Activated CD4-positive, alpha-beta memory T cell treated with anti-CD3 and anti-CD28 coated beads for 36 hours (primary cell): ENCODE results near the gene MCOLN3. TPM values are rescaled to one million over a fixed set of nuclear protein-coding genes. Genes with fewer than 3 reads are reported as not detected.
"Not testable (repeated sequence)": the region's sequence is repeated elsewhere in the genome, so short reads cannot be mapped to it uniquely, and the experiment has no call there.

Experiments
- CTCF ChIA-PET: fragments of 350-600 bp; sonication (Branson Sonifier 250); formaldehyde crosslinking; loops from one replicate; lab custom pipeline; 2021; ENCODE audit warnings: antibody characterized with exemption, inconsistent platforms; lab: Charles Lee
- POLR2A ChIA-PET: fragments of 350-600 bp; sonication (Branson Sonifier 250); formaldehyde crosslinking; loops from one replicate; lab custom pipeline; 2021; ENCODE audit warnings: antibody characterized with exemption; lab: Charles Lee
- DNase-seq: peaks from one replicate; pipeline ENCODE4 v3.0.0-alpha.2; 2020
- H3K27ac Mint-ChIP-seq: one replicate; pipeline ENCODE4 v1.8.0; 2021; ENCODE audit warnings: mixed read lengths
- H3K27me3 Mint-ChIP-seq: one replicate; pipeline ENCODE4 v1.8.0; 2021; ENCODE audit warnings: mixed read lengths
- H3K36me3 Mint-ChIP-seq: one replicate; pipeline ENCODE4 v1.8.0; 2021; ENCODE audit warnings: mixed read lengths
- H3K4me1 Mint-ChIP-seq: one replicate; pipeline ENCODE4 v1.8.0; 2021; ENCODE audit warnings: low read depth, mixed read lengths
- H3K4me3 Mint-ChIP-seq: one replicate; pipeline ENCODE4 v1.8.0; 2021; ENCODE audit warnings: mild to moderate bottlenecking, mixed read lengths
- H3K9me3 Mint-ChIP-seq: one replicate; pipeline ENCODE4 v1.8.0; 2021; ENCODE audit warnings: mixed read lengths
- intact Hi-C: fragments of 100-400 bp; cut with micrococcal nuclease; formaldehyde crosslinking; loops from one replicate; pipeline ENCODE4 v1.15.1; 2023
- total RNA-seq, 2 experiments: library from RNA; stranded (reverse); gene quantifications; one replicate each; pipeline ENCODE4 v1.2.3, GENCODE V29; 2021

MCOLN3 gene
- total RNA-seq, 2 experiments from 2014 or later: 0.22 to 0.62 TPM

DNA sequence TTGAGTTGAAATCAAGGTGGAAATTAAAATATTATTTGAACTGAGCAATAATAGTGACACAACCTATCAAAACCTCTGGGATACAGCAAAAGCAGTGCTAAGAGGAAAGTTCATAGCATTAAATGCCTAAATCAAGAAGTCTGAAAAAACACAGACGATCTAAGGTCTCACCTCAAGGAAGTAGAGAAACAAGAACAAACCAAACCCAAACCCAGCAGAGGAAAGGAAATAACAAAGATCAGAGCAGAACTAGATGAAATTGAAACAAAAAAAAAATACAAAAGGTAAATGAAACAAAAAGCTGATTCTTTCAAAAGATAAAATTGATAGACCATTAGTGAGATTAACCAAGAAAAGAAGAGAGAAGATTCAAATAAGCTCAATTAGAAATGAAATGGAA is 42.7 kb downstream of the MCOLN3 start:
- H3K4me3 Mint-ChIP-seq, H3K27me3 Mint-ChIP-seq, DNase-seq, H3K4me1 Mint-ChIP-seq, H3K27ac Mint-ChIP-seq, intact Hi-C loops, POLR2A ChIA-PET: not testable (repeated sequence)
- CTCF ChIA-PET: interaction anchor here (4.9 kb wide), 1 partner anchor 61 kb away, joined by 17 read pairs; no protein-coding TSS in a partner anchor
- H3K9me3 Mint-ChIP-seq: peaks cover 44% of the 10 kb centered on the region
- peaks cover 46% of the 10 kb centered on the region for H3K36me3 Mint-ChIP-seq

DNA sequence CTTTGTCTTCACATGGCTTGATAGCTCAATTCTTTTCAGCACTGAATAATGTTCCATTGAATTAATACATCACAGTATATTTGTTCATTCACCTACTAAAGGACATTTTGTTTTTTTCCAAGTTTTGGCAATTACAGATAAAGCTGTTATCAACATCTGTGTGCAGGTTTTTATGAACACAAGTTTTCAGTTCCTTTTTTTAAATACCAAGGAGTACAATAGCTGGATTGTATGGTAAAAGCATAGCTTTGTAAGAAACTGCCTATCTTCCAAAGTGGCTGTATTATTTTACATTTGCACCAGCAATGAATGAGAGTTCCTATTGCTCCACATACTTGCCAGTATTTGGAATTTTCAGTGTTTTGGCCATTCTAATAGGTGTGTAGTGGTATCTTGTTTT is 46.6 kb downstream of the MCOLN3 start:
- peaks cover 31% of the 10 kb centered on the region for H3K36me3 Mint-ChIP-seq
- POLR2A ChIA-PET: interaction anchor here (0.8 kb wide), 1 partner anchor 26 kb away, joined by 3 read pairs; no protein-coding TSS in a partner anchor
- CTCF ChIA-PET: interaction anchor here (1.1 to 1.4 kb wide), 2 partner anchors 57 to 253 kb away, joined by 4 to 8 read pairs; no protein-coding TSS in a partner anchor
- H3K9me3 Mint-ChIP-seq: peaks cover 25% of the 10 kb centered on the region
- intact Hi-C loops: no loop called here
- peaks cover 12% of the 10 kb centered on the region for H3K27me3 Mint-ChIP-seq
- no peak overlapping the region for H3K27ac Mint-ChIP-seq
- H3K4me3 Mint-ChIP-seq: no peak overlapping the region
- DNase-seq: no peak
- peaks cover 27% of the 10 kb centered on the region for H3K4me1 Mint-ChIP-seq

DNA sequence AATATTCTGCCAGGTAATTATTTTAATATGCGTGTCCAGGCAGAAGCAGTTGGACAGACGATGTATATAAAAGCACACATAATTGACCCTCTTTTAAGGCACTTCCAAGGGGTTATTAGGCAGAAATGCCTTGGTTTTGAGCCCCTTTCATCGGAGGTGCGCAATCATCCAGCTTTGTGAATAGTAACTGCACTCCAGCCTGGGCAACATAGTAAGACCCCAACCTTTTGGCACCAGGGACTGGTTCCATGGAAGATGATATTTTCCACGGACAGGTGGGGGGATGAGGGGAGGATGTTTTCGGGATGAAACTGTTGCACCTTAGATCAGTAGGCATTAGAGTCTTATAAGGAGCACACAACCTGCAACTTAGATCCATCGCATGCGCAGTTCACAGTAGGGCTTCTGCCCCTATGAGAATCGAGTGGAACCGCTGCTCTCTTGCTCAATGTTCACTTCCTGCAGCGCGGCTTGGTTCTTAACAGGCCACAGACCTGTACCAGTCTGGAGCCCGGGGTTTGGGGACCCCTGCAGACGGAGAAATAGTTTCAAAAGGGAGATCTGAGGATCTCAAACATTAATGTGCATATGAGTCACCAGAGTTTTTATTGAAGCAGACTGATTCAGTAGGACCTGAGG is 49.5 kb downstream of the MCOLN3 start:
- peaks cover 12% of the 10 kb centered on the region for H3K27me3 Mint-ChIP-seq
- H3K4me1 Mint-ChIP-seq: peaks cover 28% of the 10 kb centered on the region
- intact Hi-C loops: loop anchor here (1.0 to 5.0 kb wide), 4 partner anchors 28 to 851 kb away; partner anchors contain the start of gene MCOLN3
- peaks cover 25% of the 10 kb centered on the region for H3K36me3 Mint-ChIP-seq
- H3K4me3 Mint-ChIP-seq: peak overlapping the region; percentile 77
- peaks cover 4% of the 10 kb centered on the region for H3K9me3 Mint-ChIP-seq
- ChIA-PET CTCF (interaction anchor here (0.9 to 1.7 kb wide), 4 partner anchors 42 to 54 kb away, joined by 3 to 8 read pairs (median 4); no protein-coding TSS in a partner anchor), POLR2A (no interaction called here)
- peak; percentile 73 for DNase-seq
- peak overlapping the region; percentile 49 for H3K27ac Mint-ChIP-seq

DNA sequence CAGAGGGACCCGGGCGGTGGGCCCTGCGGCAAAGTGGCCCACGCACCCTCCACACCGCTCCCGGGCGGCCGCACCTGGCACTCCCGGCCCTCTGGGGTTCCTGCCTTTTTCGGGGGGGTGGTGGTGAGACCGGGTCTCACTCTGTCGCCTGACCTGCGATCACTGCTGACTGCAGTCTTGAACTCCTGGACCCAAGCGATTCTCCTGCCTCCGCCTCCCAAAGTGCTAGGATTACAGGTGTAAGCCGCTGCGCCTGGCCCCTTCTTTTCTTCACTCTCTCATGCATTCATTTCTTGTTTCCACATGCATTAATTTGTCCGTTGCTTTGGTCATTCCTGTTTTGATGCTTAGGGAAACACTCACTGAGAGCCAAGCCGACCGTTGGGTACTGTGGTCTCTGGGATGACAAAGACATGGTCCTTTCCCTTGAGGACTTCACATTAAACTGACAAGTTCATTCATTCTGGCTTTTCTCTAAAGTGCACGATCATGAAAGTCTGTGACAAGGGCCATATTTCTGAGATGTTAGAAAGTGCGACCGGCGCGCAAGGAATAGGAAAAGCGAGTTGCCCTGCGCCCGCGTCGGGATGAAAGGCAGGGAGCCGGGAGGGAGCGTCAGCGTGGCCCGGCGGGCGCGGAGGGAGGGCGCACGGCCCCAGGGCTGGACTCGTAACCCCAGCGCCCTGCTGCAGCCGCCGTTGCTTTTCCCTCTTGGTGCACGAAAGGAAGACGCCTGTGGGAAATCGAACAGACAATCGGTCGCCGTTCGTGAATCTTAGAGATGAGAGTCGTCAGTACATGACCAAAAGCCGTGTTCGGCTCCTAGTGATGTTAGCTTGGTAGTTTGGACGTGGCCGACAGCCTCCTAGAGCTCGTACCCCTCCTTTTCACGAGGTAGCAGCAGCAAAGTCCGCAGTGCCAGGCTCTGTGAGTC is 50.4 kb downstream of the MCOLN3 start:
- peak overlapping the region; percentile 77 for H3K4me3 Mint-ChIP-seq
- peak; percentile 41 for DNase-seq
- POLR2A ChIA-PET: interaction anchor here (4.1 kb wide), 1 partner anchor 38 kb away, joined by 41 read pairs; no protein-coding TSS in a partner anchor
- no peaks in the 10 kb centered on the region for H3K9me3 Mint-ChIP-seq
- intact Hi-C loops: loop anchor here (1.0 to 5.0 kb wide), 8 partner anchors 29 to 851 kb away; partner anchors contain the start of genes BCL10, C1orf52, CTBS and SYDE2
- CTCF ChIA-PET: interaction anchor here (0.9 to 1.0 kb wide), 3 partner anchors 41 to 53 kb away, joined by 3 to 8 read pairs (median 3); no protein-coding TSS in a partner anchor
- peaks cover 22% of the 10 kb centered on the region for H3K36me3 Mint-ChIP-seq
- peak overlapping the region; percentile 77 for H3K27ac Mint-ChIP-seq
- H3K4me1 Mint-ChIP-seq: peaks cover 33% of the 10 kb centered on the region
- peaks cover 12% of the 10 kb centered on the region for H3K27me3 Mint-ChIP-seq

DNA sequence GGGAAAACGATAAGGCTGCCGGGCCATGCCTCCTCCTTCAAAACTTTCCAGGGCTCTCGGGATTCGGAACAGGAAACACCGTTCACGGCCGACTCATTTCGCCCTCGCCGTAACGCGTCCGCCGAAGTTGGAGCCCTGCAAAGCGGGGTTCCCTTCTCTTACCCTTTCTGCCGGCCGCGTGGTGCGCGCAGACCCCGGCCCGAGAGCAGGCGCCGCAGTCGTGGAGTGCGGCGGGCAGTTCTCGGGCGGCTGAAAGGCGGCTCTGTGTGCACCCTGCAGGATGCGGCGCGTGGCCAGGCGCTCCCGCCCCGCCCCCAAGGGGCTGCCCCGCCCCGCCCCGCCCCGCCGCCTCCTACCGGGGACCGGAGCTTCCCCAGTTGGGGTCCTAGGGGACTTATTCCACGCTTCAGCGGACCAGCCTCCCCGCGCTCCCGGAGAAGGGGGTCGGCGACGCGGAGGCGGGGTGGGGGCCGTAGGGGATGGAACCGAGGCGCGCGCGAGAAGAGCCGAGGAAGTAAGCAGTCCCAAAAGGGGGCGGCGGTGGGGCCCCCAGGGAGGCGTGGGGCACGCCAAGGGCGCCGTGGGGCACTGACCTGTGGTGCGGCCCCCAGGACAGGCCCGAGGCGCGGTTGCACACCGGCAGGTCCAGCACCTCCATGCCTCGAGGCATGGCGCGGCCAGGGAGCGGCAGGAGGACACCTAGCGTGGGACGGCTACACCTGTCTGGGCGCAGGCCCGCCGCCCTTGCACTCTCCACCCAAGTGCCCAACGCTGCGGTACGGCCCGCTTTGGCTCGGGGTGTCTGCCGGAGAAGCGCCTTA is 51.2 kb downstream of the MCOLN3 start, which contains the start of gene MCOLN2:
MCOLN2 (minus strand) TSS at position 268 of the 821 bp plus-strand sequence; CDS start at position 27, 241 bp downstream.
- peak within 1 kb of the TSS; percentile 77 for H3K4me3 Mint-ChIP-seq
- peak within 1 kb of the TSS; percentile 95 for H3K27ac Mint-ChIP-seq
- intact Hi-C loops: loop anchor here (1.0 to 5.0 kb wide), 12 partner anchors 9 to 850 kb away; partner anchors contain the start of genes BCL10, C1orf52, CTBS and SYDE2
- ChIA-PET POLR2A (interaction anchor here (2.2 to 4.1 kb wide), 3 partner anchors 28 to 279 kb away, joined by 10 to 41 read pairs (median 12); partner anchors contain the start of gene BCL10), CTCF (interaction anchor here (2.2 to 3.8 kb wide), 4 partner anchors 25 to 257 kb away, joined by 8 to 44 read pairs (median 16); no protein-coding TSS in a partner anchor)
- peaks cover 12% of the 10 kb centered on the region for H3K27me3 Mint-ChIP-seq
- H3K4me1 Mint-ChIP-seq: peaks cover 40% of the 10 kb centered on the region
- peaks cover 21% of the 10 kb centered on the region for H3K36me3 Mint-ChIP-seq
- DNase-seq: peak; percentile 68
- H3K9me3 Mint-ChIP-seq: no peaks in the 10 kb centered on the region

DNA sequence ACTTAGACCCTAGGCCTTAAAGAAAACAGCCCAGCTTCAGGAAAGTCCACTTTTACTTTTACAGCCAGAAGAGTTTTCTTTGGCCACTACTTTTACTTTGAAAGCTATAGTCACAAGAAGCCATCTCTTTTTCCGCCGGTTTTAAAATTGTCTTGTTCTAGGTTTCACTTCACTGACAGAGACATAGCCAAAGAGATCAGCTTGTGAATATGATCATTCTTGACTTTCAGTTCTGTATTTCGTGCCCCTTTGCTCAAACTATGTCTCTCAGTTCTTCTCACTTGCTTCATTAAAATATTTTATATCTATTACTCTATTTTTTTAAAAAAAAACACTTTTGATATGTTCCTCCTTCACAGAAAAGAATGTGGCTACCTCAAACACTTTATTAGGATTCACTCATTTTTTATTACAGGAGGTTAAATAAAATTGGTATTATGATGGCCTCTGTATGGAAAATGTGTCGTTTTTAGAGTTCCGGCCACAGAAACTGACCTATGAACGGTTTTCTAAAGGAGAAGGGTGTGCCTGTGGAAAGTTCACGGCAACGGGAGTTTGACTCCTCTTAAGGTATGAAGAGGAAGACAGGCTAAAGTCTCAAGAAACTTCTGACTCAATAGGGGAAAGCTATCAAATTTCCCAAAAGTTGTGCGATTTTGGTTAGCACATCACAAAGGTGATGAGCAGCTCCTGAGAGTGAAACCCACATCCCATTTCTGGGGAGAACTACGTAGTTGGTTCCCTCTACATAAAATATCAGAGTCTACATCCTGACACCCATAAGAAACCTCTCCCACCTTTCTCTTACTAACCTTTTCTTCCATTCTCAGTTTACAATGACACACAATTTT is 52.6 kb downstream of the MCOLN3 start:
- Mint-ChIP-seq H3K4me1 (peaks cover 50% of the 10 kb centered on the region), H3K36me3 (peaks cover 21% of the 10 kb centered on the region), H3K27ac (peak overlapping the region; percentile 95), H3K9me3 (no peaks in the 10 kb centered on the region), H3K4me3 (peak overlapping the region; percentile 77), H3K27me3 (peaks cover 8% of the 10 kb centered on the region)
- POLR2A ChIA-PET: interaction anchor here (1.0 to 4.1 kb wide), 9 partner anchors 10 to 280 kb away, joined by 3 to 41 read pairs (median 7); partner anchors contain the start of gene BCL10
- intact Hi-C loops: loop anchor here (1.0 to 5.0 kb wide), 11 partner anchors 7 to 848 kb away; partner anchors contain the start of genes BCL10, CTBS, SYDE2 and ZNHIT6
- DNase-seq: peak; percentile 50
- CTCF ChIA-PET: interaction anchor here (0.9 to 3.8 kb wide), 8 partner anchors 24 to 264 kb away, joined by 3 to 44 read pairs (median 8); partner anchors contain the start of gene C1orf52

DNA sequence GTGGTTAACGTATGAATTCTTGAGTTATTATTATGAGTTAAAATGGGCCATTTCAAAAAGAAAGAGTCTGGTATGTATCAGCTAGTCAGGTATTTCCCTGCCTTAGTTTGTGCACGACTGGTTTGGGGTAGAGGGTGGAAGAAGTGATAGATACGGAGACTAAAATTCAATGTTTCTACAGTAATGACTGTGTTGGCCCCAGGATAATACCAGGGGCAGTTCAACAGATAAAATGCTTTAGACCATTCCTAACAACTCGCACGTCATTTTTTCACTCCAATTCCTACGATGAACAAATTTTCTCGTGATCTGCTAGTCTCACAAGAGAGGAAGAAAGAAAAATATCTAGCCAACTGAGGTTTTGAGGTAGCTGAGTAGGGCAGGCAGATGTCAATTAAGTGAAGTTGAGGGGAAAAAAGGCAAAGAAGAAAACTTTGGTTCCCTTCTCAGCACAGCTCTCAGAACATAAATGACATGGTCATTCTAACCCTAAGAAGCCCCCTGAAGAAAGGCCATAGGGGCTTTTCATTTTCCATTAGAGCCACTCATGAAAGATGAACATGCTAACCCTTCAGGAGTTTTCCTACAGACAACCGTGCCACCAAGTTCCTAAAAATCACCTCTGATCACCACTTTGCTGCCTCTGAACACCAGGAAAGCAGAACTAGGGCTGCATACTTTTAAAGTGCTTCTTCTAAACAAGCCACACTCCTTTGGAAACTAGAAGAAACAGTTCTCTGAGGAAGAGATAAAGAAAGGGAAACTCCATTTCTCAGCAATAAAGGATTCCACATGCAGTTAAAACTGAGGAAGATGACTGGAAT is 57.0 kb downstream of the MCOLN3 start:
- Mint-ChIP-seq H3K36me3 (peaks cover 22% of the 10 kb centered on the region), H3K27me3 (no peaks in the 10 kb centered on the region), H3K4me1 (peaks cover 48% of the 10 kb centered on the region), H3K27ac (peak overlapping the region; percentile 79), H3K9me3 (no peaks in the 10 kb centered on the region), H3K4me3 (peak overlapping the region; percentile 44)
- DNase-seq: no peak
- CTCF ChIA-PET: interaction anchor here (0.6 to 2.9 kb wide), 5 partner anchors 19 to 268 kb away, joined by 3 to 16 read pairs (median 6); partner anchors contain the start of gene C1orf52
- intact Hi-C loops: loop anchor here (1.0 kb wide), 2 partner anchors 21 to 46 kb away; no protein-coding TSS in a partner anchor
- POLR2A ChIA-PET: interaction anchor here (1.0 to 1.6 kb wide), 3 partner anchors 19 to 32 kb away, joined by 5 to 8 read pairs (median 6); no protein-coding TSS in a partner anchor

DNA sequence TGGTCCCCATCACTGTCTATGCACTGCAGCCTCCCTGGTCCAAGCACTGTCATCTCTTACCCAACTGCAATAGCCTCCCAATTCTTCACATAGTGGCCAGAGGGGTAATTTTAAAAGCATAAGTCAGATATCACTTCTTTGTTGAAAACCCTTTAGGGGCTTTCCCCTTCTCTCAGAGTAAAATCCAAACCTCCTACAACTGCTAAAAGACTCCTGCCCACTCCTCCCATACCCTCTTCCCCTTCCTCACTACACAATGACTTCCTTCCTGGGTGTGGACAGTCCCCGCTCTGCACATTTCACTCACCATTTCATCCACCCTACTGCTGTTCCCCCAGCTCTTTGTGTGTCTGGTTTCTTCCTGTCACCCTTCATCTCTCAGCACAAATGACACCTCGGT is 59.7 kb downstream of the MCOLN3 start:
- Mint-ChIP-seq H3K27me3 (no peaks in the 10 kb centered on the region), H3K4me3 (peak overlapping the region; percentile 28), H3K36me3 (peaks cover 29% of the 10 kb centered on the region), H3K9me3 (no peaks in the 10 kb centered on the region), H3K27ac (peak overlapping the region; percentile 40), H3K4me1 (peaks cover 52% of the 10 kb centered on the region)
- POLR2A ChIA-PET: no interaction called here
- intact Hi-C loops: loop anchor here (1.0 kb wide), 3 partner anchors 8 to 29 kb away; no protein-coding TSS in a partner anchor
- CTCF ChIA-PET: no interaction called here
- peak; percentile 59 for DNase-seq

DNA sequence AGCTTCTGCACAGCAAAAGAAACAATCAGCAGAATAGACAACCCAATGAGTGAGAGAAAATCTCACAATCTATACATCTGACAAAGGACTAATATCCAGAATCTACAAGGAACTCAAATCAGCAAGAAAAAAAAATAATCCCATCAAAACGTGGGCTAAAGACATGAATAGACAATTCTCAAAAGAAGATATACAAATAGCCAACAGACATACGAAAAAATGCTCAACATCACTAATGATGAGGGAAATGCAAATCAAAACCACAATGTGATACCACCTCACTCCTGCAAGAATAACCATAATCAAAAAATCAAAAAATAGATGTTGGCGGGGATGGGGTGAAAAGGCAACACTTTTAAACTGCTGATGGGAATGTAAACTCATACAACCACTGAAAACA is 61.7 kb downstream of the MCOLN3 start:
- Mint-ChIP-seq H3K4me1 (peaks cover 38% of the 10 kb centered on the region), H3K27ac (peak overlapping the region; percentile 30), H3K36me3 (peaks cover 25% of the 10 kb centered on the region)
- intact Hi-C loops, H3K27me3 Mint-ChIP-seq, DNase-seq, CTCF ChIA-PET, H3K4me3 Mint-ChIP-seq, H3K9me3 Mint-ChIP-seq: not testable (repeated sequence)
- POLR2A ChIA-PET: interaction anchor here (1.2 kb wide), 1 partner anchor 9 kb away, joined by 3 read pairs; no protein-coding TSS in a partner anchor
